ENCODE measurements around the gene CWC15.
A peak's percentile ranks its signal among the peaks of the same experiment; 100 is the strongest.

Gene CWC15

DNA sequence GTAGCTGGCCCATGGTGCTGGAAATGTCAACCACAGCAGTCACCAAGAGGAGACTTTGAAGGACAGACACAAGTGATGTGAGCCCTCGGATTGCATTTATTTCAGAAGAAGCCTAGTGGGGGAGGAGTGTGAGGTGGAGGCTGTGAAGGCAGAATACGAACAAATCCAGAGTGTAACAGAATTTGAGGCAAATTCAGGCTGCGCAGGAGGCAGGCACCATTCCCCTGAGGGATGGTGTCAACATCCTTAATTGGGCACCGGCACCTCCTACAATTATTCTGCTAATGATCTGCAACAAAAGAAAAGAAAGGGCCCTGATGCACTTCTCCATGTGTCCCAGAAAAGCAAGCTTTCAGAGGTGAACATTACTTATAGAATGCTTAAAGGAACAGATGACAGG is 32.2 kb downstream of the CWC15 start:
- H3K4me3 ChIP-seq (ENCODE audit: low read depth, low read length), result no peak overlapping the region
- TF ChIP-seq, protein P1, sequence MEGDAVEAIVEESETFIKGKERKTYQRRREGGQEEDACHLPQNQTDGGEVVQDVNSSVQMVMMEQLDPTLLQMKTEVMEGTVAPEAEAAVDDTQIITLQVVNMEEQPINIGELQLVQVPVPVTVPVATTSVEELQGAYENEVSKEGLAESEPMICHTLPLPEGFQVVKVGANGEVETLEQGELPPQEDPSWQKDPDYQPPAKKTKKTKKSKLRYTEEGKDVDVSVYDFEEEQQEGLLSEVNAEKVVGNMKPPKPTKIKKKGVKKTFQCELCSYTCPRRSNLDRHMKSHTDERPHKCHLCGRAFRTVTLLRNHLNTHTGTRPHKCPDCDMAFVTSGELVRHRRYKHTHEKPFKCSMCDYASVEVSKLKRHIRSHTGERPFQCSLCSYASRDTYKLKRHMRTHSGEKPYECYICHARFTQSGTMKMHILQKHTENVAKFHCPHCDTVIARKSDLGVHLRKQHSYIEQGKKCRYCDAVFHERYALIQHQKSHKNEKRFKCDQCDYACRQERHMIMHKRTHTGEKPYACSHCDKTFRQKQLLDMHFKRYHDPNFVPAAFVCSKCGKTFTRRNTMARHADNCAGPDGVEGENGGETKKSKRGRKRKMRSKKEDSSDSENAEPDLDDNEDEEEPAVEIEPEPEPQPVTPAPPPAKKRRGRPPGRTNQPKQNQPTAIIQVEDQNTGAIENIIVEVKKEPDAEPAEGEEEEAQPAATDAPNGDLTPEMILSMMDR (IDR thresholded peaks at IDR 0.05; ENCODE audit: low read depth, low read length, missing control alignments), result no peak
- no peak for DNase-seq (ENCODE audit: low read depth)
- in situ Hi-C loops (cut with HindIII; ENCODE audit: low sequenced_read_pairs), result no loop called here

DNA sequence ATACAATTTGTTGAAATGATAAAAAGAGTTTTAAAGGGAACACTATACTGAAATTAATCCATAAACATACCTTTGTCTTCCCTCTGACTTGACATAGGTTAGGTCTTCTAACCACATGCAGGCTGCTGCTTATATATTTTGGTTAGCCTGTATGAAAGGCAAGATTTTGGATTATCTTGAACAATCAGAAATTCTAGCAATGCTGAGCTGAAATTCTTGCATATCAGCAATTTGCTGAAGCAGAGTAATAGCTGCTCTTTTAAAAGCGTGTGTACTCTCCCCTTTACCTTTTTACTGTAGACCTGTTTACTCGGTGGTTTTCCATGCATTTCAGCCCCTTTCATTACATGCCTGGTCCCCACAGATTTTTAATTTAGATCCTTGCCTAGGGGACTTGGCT is 34.0 kb downstream of the CWC15 start:
- TF ChIP-seq, protein P1 (IDR thresholded peaks at IDR 0.05; ENCODE audit: low read depth, low read length, missing control alignments), result no peak
- no peak for DNase-seq (ENCODE audit: low read depth)
- H3K4me3 ChIP-seq (ENCODE audit: low read depth, low read length), result no peak overlapping the region
- in situ Hi-C loops (cut with HindIII; ENCODE audit: low sequenced_read_pairs), result no loop called here

- in situ Hi-C loops (cut with HindIII; ENCODE audit: low sequenced_read_pairs), result no loop called here
- no peak overlapping the region for H3K4me3 ChIP-seq (ENCODE audit: low read depth, low read length)
- peak; percentile 90 for DNase-seq (ENCODE audit: low read depth)
- TF ChIP-seq, protein P1 (IDR thresholded peaks at IDR 0.05; ENCODE audit: low read depth, low read length, missing control alignments), result no peak
Measured at GRCh38 chr11:94938095-94939055, 35.0 kb downstream of the CWC15 start.

DNA sequence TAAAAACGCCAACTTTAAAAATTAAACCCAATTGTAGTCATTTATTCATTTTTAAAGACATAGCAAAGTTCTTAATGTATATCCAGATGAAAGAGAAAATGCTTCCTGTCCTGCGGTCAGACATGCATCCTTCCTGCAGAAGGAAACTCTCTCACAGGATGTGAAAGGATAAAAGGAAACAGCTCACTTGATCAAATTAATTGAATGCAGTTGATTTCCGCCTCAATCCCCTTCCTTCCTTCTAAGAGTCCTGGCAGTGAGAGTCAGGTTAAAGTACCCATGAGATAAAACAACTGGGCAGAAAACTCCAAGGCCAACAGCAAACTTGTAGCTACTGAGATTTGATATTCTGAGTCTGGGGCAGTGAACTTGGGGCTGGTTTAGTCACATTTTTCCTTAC is 38.5 kb downstream of the CWC15 start:
- DNase-seq (ENCODE audit: low read depth), result no peak

GRCh38 chr11:94934362-94934761 is 39.0 kb downstream of the CWC15 start:
- in situ Hi-C loops (cut with HindIII; ENCODE audit: low sequenced_read_pairs), result no loop called here
- TF ChIP-seq, protein P1 (IDR thresholded peaks at IDR 0.05; ENCODE audit: low read depth, low read length, missing control alignments), result no peak
- H3K4me3 ChIP-seq (ENCODE audit: low read depth, low read length), result no peak overlapping the region
- no peak for DNase-seq (ENCODE audit: low read depth)

More for the DNA sequence above, 38.5 kb downstream of the CWC15 start:
- TF ChIP-seq, protein P1 (IDR thresholded peaks at IDR 0.05; ENCODE audit: low read depth, low read length, missing control alignments), result no peak
- H3K4me3 ChIP-seq (ENCODE audit: low read depth, low read length), result no peak overlapping the region
- in situ Hi-C loops (cut with HindIII; ENCODE audit: low sequenced_read_pairs), result no loop called here

- in situ Hi-C loops (cut with HindIII; ENCODE audit: low sequenced_read_pairs), result no loop called here
- peak; percentile 84 for DNase-seq (ENCODE audit: low read depth)
- TF ChIP-seq, protein P1 (IDR thresholded peaks at IDR 0.05; ENCODE audit: low read depth, low read length, missing control alignments), result no peak
- H3K4me3 ChIP-seq (ENCODE audit: low read depth, low read length), result no peak overlapping the region
Measured at GRCh38 chr11:94933223-94934130, 39.9 kb downstream of the CWC15 start.

Data from astrocyte of the cerebellum (primary cell).